Upper lobe of left lung (tissue), 6 donors: Measurements from ENCODE around the gene SLC16A3. TPM values are rescaled to one million over a fixed set of nuclear protein-coding genes. Genes with fewer than 3 reads are reported as not detected.
A peak's percentile ranks its signal among the peaks of the same experiment; 100 is the strongest.
"Not testable (repeated sequence)": the region's sequence is repeated elsewhere in the genome, so short reads cannot be mapped to it uniquely, and the experiment has no call there.

Source experiments
- ATAC-seq, 2 donors: fragments of 200-7000 bp; cut with Tn5 transposase; one replicate each; pipeline ENCODE4 v1.9.1; 2022; ENCODE audit warnings: mild to moderate bottlenecking in 2 of 2, moderate library complexity in 2 of 2; ENCODE audit not compliant: low FRiP score in 2 of 2
- DNase-seq, 2 donors: peaks; one replicate each; pipeline ENCODE4 v3.0.0-alpha.2; 2019 to 2020
- H3K27ac ChIP-seq, 4 donors: fragments of 200-600 bp; sonication (generic); one replicate each; pipeline ENCODE4 v1.5.1; 2016 to 2019
- H3K27me3 ChIP-seq, 4 donors: fragments of 200-600 bp; sonication (generic); one replicate each; pipeline ENCODE4 v1.5.1; 2017 to 2019
- H3K36me3 ChIP-seq, 4 donors: fragments of 200-600 bp; sonication (generic); one replicate each; pipeline ENCODE4 v1.5.1; 2016 to 2019
- H3K4me1 ChIP-seq, 4 donors: fragments of 200-600 bp; sonication (generic); one replicate each; pipeline ENCODE4 v1.5.1; 2018 to 2019
- H3K4me3 ChIP-seq, 4 donors: fragments of 200-600 bp; sonication (generic); one replicate each; pipeline ENCODE4 v1.5.1; 2017 to 2019; ENCODE audit warnings: mild to moderate bottlenecking in 2 of 4, moderate library complexity in 1 of 4
- H3K9me3 ChIP-seq, 4 donors: fragments of 200-600 bp; sonication (generic); one replicate each; pipeline ENCODE4 v1.5.1; 2018 to 2019
- EP300 ChIP-seq, 4 donors: sonication (generic); formaldehyde crosslinking; IDR thresholded peaks; one replicate each; pipeline ENCODE4 v1.5.1; 2017; ENCODE audit warnings: antibody characterized with exemption in 4 of 4, control low read depth in 2 of 4
- POLR2A ChIP-seq, 4 donors: fragments of 450-650 bp; IDR thresholded peaks; one replicate each; pipeline ENCODE4 v1.5.1; 2016 to 2017; ENCODE audit warnings: antibody characterized with exemption in 4 of 4, mild to moderate bottlenecking in 2 of 4
- POLR2AphosphoS5 ChIP-seq, 2 donors: sonication (generic); formaldehyde crosslinking; IDR thresholded peaks; one replicate each; pipeline ENCODE4 v1.5.1; 2017; ENCODE audit warnings: antibody characterized with exemption in 2 of 2
- WGBS, 2 donors: methylation state at CpG; one replicate each; pipeline ENCODE4 v1.1.5; 2017 to 2018; 5-methylcytosine and 5-hydroxymethylcytosine counted together
- total RNA-seq, 6 donors: library from RNA; depleted of rRNA in 4 of 6; stranded (reverse); fragments of >200 nt in 4 of 6; gene quantifications; one replicate each; pipeline versions ENCODE4 v1.1.0 to v1.2.1, GENCODE V29; 2016 to 2021
- TF ChIP-seq, protein P1 (sequence below), 6 experiments: fragments of 450-650 bp in 4 of 6; fragments of 200-600 bp in 2 of 6; sonication (generic) in 2 of 6; IDR thresholded peaks; one replicate each; pipeline ENCODE4 v1.5.1; 2016 to 2019; ENCODE audit warnings: antibody characterized with exemption in 6 of 6
- donor health status: DM: no; HTN: no; CAD: no; lungs with moderate emphysema.
- donor health status: DM: no; HTN: yes; CAD: no; lungs with severe emphysema.

SLC16A3 gene
- total RNA-seq, 6 donors from 2014 or later = 33.5 to 134 (median 102) TPM

DNA sequence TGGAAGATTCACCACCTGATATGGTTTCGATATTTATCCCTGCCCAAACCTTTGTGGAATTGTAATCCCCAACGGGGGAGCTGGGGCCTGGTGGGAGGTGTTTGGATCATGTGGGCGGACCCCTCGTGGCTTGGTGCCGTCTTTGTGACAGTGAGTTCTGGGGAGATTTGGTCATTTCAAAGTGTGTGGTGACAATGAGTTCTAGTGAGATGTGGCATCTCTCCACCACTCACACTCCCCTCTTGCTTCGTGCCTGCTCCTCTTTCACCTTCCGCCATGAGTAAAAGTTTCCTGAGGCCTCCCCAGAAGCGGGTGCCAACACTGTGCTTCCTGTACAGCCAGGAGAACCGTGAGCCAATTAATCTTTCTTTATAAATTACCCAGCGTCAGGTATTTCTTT, 25.9 kb upstream of the SLC16A3 start:
- Histone ChIP-seq H3K4me1 (peaks cover 9 to 16% (median 12%) of the 10 kb centered on the region in 4 donors), H3K9me3 (no peaks in the 10 kb centered on the region), H3K27me3 (no peaks in the 10 kb centered on the region), H3K36me3 (peaks cover 0 to 19% (median 7%) of the 10 kb centered on the region in 4 donors), H3K27ac (no peak overlapping the region), H3K4me3 (no peak overlapping the region)
- TF ChIP-seq POLR2A (IDR thresholded peaks at IDR 0.05) (no peak), EP300 (IDR thresholded peaks at IDR 0.05) (no peak), POLR2AphosphoS5 (IDR thresholded peaks at IDR 0.05) (no peak)
- TF ChIP-seq, protein P1, sequence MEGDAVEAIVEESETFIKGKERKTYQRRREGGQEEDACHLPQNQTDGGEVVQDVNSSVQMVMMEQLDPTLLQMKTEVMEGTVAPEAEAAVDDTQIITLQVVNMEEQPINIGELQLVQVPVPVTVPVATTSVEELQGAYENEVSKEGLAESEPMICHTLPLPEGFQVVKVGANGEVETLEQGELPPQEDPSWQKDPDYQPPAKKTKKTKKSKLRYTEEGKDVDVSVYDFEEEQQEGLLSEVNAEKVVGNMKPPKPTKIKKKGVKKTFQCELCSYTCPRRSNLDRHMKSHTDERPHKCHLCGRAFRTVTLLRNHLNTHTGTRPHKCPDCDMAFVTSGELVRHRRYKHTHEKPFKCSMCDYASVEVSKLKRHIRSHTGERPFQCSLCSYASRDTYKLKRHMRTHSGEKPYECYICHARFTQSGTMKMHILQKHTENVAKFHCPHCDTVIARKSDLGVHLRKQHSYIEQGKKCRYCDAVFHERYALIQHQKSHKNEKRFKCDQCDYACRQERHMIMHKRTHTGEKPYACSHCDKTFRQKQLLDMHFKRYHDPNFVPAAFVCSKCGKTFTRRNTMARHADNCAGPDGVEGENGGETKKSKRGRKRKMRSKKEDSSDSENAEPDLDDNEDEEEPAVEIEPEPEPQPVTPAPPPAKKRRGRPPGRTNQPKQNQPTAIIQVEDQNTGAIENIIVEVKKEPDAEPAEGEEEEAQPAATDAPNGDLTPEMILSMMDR (IDR thresholded peaks at IDR 0.05) = no peak
- DNase-seq (no peak), ATAC-seq (no peak)
- 67 to 75% methylated on average over 10 of the region's 10 CpGs for WGBS, 2 donors

DNA sequence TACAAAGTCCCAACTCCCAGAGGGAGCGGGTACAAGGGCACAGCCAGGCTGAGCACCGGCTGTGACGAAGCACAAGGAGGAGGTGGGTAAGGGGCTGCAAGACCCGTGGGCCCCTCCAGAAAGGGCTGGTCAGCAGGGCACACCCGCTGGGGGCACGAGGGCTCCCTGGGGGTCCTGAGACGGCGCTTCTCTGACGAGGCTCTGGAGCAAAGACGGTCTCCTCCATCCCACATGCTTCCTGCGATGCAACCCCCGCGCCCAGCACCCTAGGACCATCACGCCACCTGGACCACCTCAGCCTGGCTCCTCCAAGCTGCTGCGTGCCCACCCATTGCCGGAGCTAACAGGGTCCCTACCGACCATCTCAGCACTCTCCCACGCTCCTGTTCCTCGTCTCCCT, 24.9 kb upstream of the SLC16A3 start:
- Histone ChIP-seq H3K4me1 (peaks cover 9 to 16% (median 12%) of the 10 kb centered on the region in 4 donors), H3K4me3 (no peak overlapping the region), H3K27ac (no peak overlapping the region), H3K9me3 (no peaks in the 10 kb centered on the region), H3K36me3 (peaks cover 0 to 15% (median 6%) of the 10 kb centered on the region in 4 donors), H3K27me3 (no peaks in the 10 kb centered on the region)
- TF ChIP-seq POLR2A (IDR thresholded peaks at IDR 0.05) = no peak
- no peak for TF ChIP-seq EP300 (IDR thresholded peaks at IDR 0.05)
- TF ChIP-seq, protein P1 (IDR thresholded peaks at IDR 0.05) = no peak
- TF ChIP-seq POLR2AphosphoS5 (IDR thresholded peaks at IDR 0.05) = no peak
- ATAC-seq (no peak), DNase-seq (peak in 1 of 2 donors; percentile 57)
- WGBS, 2 donors = 89 to 91% methylated on average over 17 to 19 of the region's 19 CpGs

- Histone ChIP-seq H3K4me3 (no peak overlapping the region), H3K4me1 (peaks cover 9 to 16% (median 12%) of the 10 kb centered on the region in 4 donors), H3K27ac (peak overlapping the region in 2 of 4 donors; percentile 85 to 87), H3K27me3 (no peaks in the 10 kb centered on the region), H3K36me3 (peaks cover 0 to 8% (median 3%) of the 10 kb centered on the region in 4 donors), H3K9me3 (no peaks in the 10 kb centered on the region)
- TF ChIP-seq, protein P1 (IDR thresholded peaks at IDR 0.05) = no peak
- TF ChIP-seq EP300 (IDR thresholded peaks at IDR 0.05) (no peak), POLR2AphosphoS5 (IDR thresholded peaks at IDR 0.05) (no peak), POLR2A (IDR thresholded peaks at IDR 0.05) (no peak)
- WGBS, 2 donors = 75 to 83% methylated on average over 19 to 25 of the region's 25 CpGs
- ATAC-seq (peak; percentile 8 to 74), DNase-seq (no peak)
Observed at GRCh38 chr17:82204831-82205719, 23.8 kb upstream of the SLC16A3 start.

- TF ChIP-seq, protein P1 (IDR thresholded peaks at IDR 0.05) = peak; percentile 86 to 97 (median 94)
- TF ChIP-seq POLR2AphosphoS5 (IDR thresholded peaks at IDR 0.05) (peak; percentile 75 to 90), EP300 (IDR thresholded peaks at IDR 0.05) (no peak), POLR2A (IDR thresholded peaks at IDR 0.05) (peak in 3 of 4 donors; percentile 39 to 82 (median 55))
- ATAC-seq (peak; percentile 88 to 94), DNase-seq (peak; percentile 89 to 92)
- Histone ChIP-seq H3K9me3 (no peaks in the 10 kb centered on the region), H3K27me3 (no peaks in the 10 kb centered on the region), H3K27ac (peak overlapping the region; percentile 74 to 87 (median 82)), H3K36me3 (peaks cover 0 to 4% (median 0%) of the 10 kb centered on the region in 4 donors), H3K4me3 (peak overlapping the region in 1 of 4 donors; percentile 12), H3K4me1 (peaks cover 9 to 17% (median 12%) of the 10 kb centered on the region in 4 donors)
- WGBS, 2 donors = 17 to 37% methylated on average over 6 to 21 of the region's 21 CpGs
Observed at GRCh38 chr17:82205720-82206508, 22.9 kb upstream of the SLC16A3 start.

DNA sequence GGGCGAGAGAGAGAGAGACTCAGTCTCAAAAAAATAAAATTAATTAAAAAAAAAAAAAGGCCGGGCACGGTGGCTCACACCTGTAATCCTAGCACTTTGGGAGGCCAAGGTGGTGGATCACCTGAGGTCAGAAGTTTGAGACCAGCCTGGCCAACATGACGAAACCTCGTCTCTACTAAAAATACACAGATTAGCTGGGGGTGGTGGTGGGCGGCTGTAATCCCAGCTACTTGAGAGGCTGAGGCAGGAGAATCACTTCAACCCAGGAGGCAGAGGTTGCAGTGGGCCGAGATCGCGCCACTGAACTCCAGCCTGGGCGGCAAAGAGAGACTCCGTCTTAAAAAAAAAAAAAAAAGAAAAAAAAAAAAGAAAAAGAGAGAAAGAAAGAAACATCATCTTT, 18.2 kb upstream of the SLC16A3 start:
- WGBS, 2 donors = 90 to 93% methylated on average over 11 of the region's 11 CpGs
- ATAC-seq, H3K27me3 ChIP-seq, H3K27ac ChIP-seq, H3K4me3 ChIP-seq, H3K36me3 ChIP-seq, H3K9me3 ChIP-seq, DNase-seq: not testable (repeated sequence)
- H3K4me1 ChIP-seq = peaks cover 29 to 42% (median 34%) of the 10 kb centered on the region in 4 donors
